SU-DHL-6 (cell line): ENCODE measurements around the gene MBOAT1.

ENCODE experiments used
- H2AFZ ChIP-seq: fragments of 200-600 bp; sonication (generic); 2 replicates; pipeline ENCODE4 v1.6.1; 2014; ENCODE audit warnings: low read depth, mild to moderate bottlenecking, moderate library complexity, mixed read lengths, antibody characterized with exemption, low read length; ENCODE audit not compliant: severe bottlenecking
- H3F3A ChIP-seq: fragments of 200-600 bp; shearing (Covaris generic); 2 replicates; pipeline ENCODE4 v1.6.0; 2016; ENCODE audit warnings: antibody characterized with exemption, mild to moderate bottlenecking; ENCODE audit not compliant: insufficient read depth
- H3K27ac ChIP-seq: fragments of 200-600 bp; sonication (generic); 2 replicates; pipeline ENCODE4 v1.5.1; 2016; ENCODE audit warnings: low read depth, mild to moderate bottlenecking, low read length, moderate library complexity, mixed read lengths
- H3K27me3 ChIP-seq: fragments of 200-600 bp; sonication (generic), shearing (Covaris generic); 2 replicates; pipeline ENCODE4 v1.6.0; 2014; ENCODE audit warnings: mild to moderate bottlenecking, low read length
- H3K36me3 ChIP-seq: fragments of 200-600 bp; sonication (generic); 2 replicates; pipeline ENCODE4 v1.6.1; 2014; ENCODE audit warnings: mild to moderate bottlenecking, low read length, mixed read lengths
- H3K4me2 ChIP-seq: fragments of 300-600, 200-600 bp; shearing (Covaris generic), sonication (generic); 2 replicates; pipeline ENCODE4 v1.6.0; 2014; ENCODE audit warnings: low read length, low read depth, mild to moderate bottlenecking; ENCODE audit not compliant: poor library complexity, severe bottlenecking
- H3K4me3 ChIP-seq: fragments of 200-600 bp; sonication (generic); 2 replicates; pipeline ENCODE4 v1.5.1; 2014; ENCODE audit warnings: antibody characterized with exemption, low read length, mild to moderate bottlenecking, mixed read lengths; ENCODE audit not compliant: insufficient read depth, poor library complexity, severe bottlenecking
- H3K79me2 ChIP-seq: fragments of 200-600 bp; sonication (generic); 2 replicates; pipeline ENCODE4 v1.6.1; 2014; ENCODE audit warnings: mild to moderate bottlenecking, low read length, moderate library complexity; ENCODE audit not compliant: insufficient read depth
- H3K9ac ChIP-seq: fragments of 200-600 bp; sonication (generic); 2 replicates; pipeline ENCODE4 v1.7.0; 2014; ENCODE audit warnings: mild to moderate bottlenecking, low read length
- H3K9me2 ChIP-seq: fragments of 200-600 bp; sonication (generic); replicated peaks from 2 replicates; pipeline ENCODE4 v1.6.1; 2014; ENCODE audit warnings: low read length; ENCODE audit not compliant: insufficient read depth
- H3K9me3 ChIP-seq: fragments of 200-600 bp; sonication (generic); 2 replicates; pipeline ENCODE4 v1.6.1; 2014; ENCODE audit warnings: low read length, mixed read lengths; ENCODE audit not compliant: insufficient read depth
- H4K20me1 ChIP-seq: fragments of 200-600 bp; sonication (generic); 2 replicates; pipeline ENCODE4 v1.6.1; 2014; ENCODE audit warnings: low read depth, mild to moderate bottlenecking, antibody characterized with exemption, low read length, moderate library complexity, mixed read lengths
- EZH2phosphoT487 ChIP-seq: fragments of 200-600 bp; sonication (generic), shearing (Covaris generic); conservative IDR thresholded peaks from 2 replicates; pipeline ENCODE4 v1.6.1; 2018; ENCODE audit warnings: mild to moderate bottlenecking, antibody characterized with exemption, low read length, moderate library complexity, mixed read lengths
- TF ChIP-seq, protein P1 (sequence below): fragments of 200-600 bp; sonication (generic); IDR thresholded peaks from one replicate; pipeline ENCODE4 v1.5.1; 2017; ENCODE audit warnings: antibody characterized with exemption, mild to moderate bottlenecking, low read length, moderate library complexity; ENCODE audit not compliant: insufficient read depth, poor library complexity, severe bottlenecking

MBOAT1 gene

DNA sequence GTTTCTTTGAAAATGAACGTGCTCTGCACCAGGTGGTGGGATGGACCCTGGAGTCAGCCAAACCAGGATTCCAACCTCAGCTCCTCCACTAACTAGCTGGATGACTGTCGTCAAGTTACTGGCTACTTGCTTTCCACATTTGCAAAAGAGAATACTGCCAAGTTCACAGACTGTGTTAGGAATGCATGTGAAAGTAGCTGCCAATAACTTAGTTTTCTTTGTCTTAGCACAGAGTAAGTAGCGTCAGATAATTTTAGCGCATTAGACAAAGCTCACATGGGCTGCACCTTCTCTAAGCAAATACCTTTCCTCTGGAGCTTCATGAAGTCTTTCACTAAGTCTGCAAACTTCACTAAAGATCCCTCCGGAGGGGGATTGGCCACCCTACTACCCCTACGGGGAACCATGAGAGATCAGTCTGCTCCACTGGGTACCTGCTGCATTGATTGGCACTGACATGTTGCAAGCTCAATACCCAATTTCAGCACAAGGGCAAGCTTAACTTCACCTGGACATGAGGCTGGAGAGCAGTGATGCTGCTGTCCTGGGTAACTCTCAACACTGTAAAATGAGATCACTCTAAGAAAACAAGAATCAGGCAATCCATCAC is 113.9 kb downstream of the MBOAT1 start:
- Histone ChIP-seq H3K9me3 (no peaks in the 10 kb centered on the region), H4K20me1 (no peaks in the 10 kb centered on the region), H3K9me2 (no peaks in the 10 kb centered on the region), H3K4me3 (no peak overlapping the region), H2AFZ (no peak overlapping the region), H3K79me2 (no peaks in the 10 kb centered on the region), H3K27ac (no peak overlapping the region), H3K9ac (no peak overlapping the region), H3F3A (no peaks in the 10 kb centered on the region), H3K4me2 (no peak overlapping the region), H3K36me3 (no peaks in the 10 kb centered on the region), H3K27me3 (no peaks in the 10 kb centered on the region)
- TF ChIP-seq, protein P1, sequence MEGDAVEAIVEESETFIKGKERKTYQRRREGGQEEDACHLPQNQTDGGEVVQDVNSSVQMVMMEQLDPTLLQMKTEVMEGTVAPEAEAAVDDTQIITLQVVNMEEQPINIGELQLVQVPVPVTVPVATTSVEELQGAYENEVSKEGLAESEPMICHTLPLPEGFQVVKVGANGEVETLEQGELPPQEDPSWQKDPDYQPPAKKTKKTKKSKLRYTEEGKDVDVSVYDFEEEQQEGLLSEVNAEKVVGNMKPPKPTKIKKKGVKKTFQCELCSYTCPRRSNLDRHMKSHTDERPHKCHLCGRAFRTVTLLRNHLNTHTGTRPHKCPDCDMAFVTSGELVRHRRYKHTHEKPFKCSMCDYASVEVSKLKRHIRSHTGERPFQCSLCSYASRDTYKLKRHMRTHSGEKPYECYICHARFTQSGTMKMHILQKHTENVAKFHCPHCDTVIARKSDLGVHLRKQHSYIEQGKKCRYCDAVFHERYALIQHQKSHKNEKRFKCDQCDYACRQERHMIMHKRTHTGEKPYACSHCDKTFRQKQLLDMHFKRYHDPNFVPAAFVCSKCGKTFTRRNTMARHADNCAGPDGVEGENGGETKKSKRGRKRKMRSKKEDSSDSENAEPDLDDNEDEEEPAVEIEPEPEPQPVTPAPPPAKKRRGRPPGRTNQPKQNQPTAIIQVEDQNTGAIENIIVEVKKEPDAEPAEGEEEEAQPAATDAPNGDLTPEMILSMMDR, result no peak

GRCh38 chr6:20096536-20096935 is 115.7 kb downstream of the MBOAT1 start:
- TF ChIP-seq, protein P1, result no peak
- no peak for TF ChIP-seq EZH2phosphoT487
- Histone ChIP-seq H3K4me3 (no peak overlapping the region), H3K9me2 (no peaks in the 10 kb centered on the region)

DNA sequence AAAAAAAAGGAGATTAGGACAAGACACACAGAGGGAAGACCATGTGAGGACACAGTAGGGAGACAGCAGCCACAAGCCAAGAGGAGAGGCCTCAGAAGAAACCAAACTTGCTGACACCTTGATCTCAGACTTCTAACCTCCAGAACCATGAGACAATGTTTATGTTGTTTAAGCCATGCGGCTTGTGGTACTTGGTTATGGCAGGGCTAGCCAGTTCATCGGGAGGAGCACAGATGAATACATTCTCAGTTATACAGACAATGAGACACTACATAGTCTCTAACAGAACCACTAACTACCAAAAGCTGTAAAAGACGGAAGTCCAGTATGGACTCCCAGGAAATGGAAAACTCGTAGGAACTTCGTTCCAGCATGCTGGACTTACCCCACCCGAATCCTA is 116.8 kb downstream of the MBOAT1 start:
- TF ChIP-seq, protein P1, result no peak
- Histone ChIP-seq H4K20me1 (no peaks in the 10 kb centered on the region), H3K27me3 (no peaks in the 10 kb centered on the region), H3K27ac (no peak overlapping the region), H3K9me3 (no peaks in the 10 kb centered on the region), H3K9ac (no peak overlapping the region), H3F3A (no peaks in the 10 kb centered on the region), H3K9me2 (no peaks in the 10 kb centered on the region), H3K4me3 (no peak overlapping the region), H3K4me2 (no peak overlapping the region), H3K36me3 (no peaks in the 10 kb centered on the region), H2AFZ (no peak overlapping the region), H3K79me2 (no peaks in the 10 kb centered on the region)

More at GRCh38 chr6:20096536-20096935, 115.7 kb downstream of the MBOAT1 start:
- H4K20me1 ChIP-seq, result no peaks in the 10 kb centered on the region
- no peak overlapping the region for H3K27ac ChIP-seq
- H2AFZ ChIP-seq, result no peak overlapping the region
- H3K4me2 ChIP-seq, result no peak overlapping the region
- no peaks in the 10 kb centered on the region for H3K9me3 ChIP-seq
- H3F3A ChIP-seq, result no peaks in the 10 kb centered on the region
- H3K27me3 ChIP-seq, result no peaks in the 10 kb centered on the region
- no peaks in the 10 kb centered on the region for H3K79me2 ChIP-seq
- H3K9ac ChIP-seq, result no peak overlapping the region
- H3K36me3 ChIP-seq, result no peaks in the 10 kb centered on the region
